Upper lobe of left lung (tissue), 6 donors: ENCODE measurements around the gene SSX2. TPM values are rescaled to one million over a fixed set of nuclear protein-coding genes. Genes with fewer than 3 reads are reported as not detected.
"Not testable (repeated sequence)": the region's sequence is repeated elsewhere in the genome, so short reads cannot be mapped to it uniquely, and the experiment has no call there.

Source experiments
- ATAC-seq, 2 donors: fragments of 200-7000 bp; cut with Tn5 transposase; one replicate each; pipeline ENCODE4 v1.9.1; 2022; ENCODE audit warnings: mild to moderate bottlenecking in 2 of 2, moderate library complexity in 2 of 2; ENCODE audit not compliant: low FRiP score in 2 of 2
- DNase-seq, 2 donors: peaks; one replicate each; pipeline ENCODE4 v3.0.0-alpha.2; 2019 to 2020
- H3K27ac ChIP-seq, 4 donors: fragments of 200-600 bp; sonication (generic); one replicate each; pipeline ENCODE4 v1.5.1; 2016 to 2019
- H3K27me3 ChIP-seq, 4 donors: fragments of 200-600 bp; sonication (generic); one replicate each; pipeline ENCODE4 v1.5.1; 2017 to 2019
- H3K36me3 ChIP-seq, 4 donors: fragments of 200-600 bp; sonication (generic); one replicate each; pipeline ENCODE4 v1.5.1; 2016 to 2019
- H3K4me1 ChIP-seq, 4 donors: fragments of 200-600 bp; sonication (generic); one replicate each; pipeline ENCODE4 v1.5.1; 2018 to 2019
- H3K4me3 ChIP-seq, 4 donors: fragments of 200-600 bp; sonication (generic); one replicate each; pipeline ENCODE4 v1.5.1; 2017 to 2019; ENCODE audit warnings: mild to moderate bottlenecking in 2 of 4, moderate library complexity in 1 of 4
- H3K9me3 ChIP-seq, 4 donors: fragments of 200-600 bp; sonication (generic); one replicate each; pipeline ENCODE4 v1.5.1; 2018 to 2019
- WGBS, 2 donors: methylation state at CpG; one replicate each; pipeline ENCODE4 v1.1.5; 2017 to 2018; 5-methylcytosine and 5-hydroxymethylcytosine counted together
- small RNA-seq, 4 donors: library from RNA; depleted of rRNA; stranded (forward); fragments of <200 nt; gene quantifications; one replicate each; pipeline ENCODE3, GENCODE V24; 2016
- total RNA-seq, 6 donors: library from RNA; depleted of rRNA in 4 of 6; stranded (reverse); fragments of >200 nt in 4 of 6; gene quantifications; one replicate each; pipeline versions ENCODE4 v1.1.0 to v1.2.1, GENCODE V29; 2016 to 2021
- donor health status: DM: no; HTN: no; CAD: no; lungs with moderate emphysema.
- donor health status: DM: no; HTN: yes; CAD: no; lungs with severe emphysema.

Gene SSX2, protein sequence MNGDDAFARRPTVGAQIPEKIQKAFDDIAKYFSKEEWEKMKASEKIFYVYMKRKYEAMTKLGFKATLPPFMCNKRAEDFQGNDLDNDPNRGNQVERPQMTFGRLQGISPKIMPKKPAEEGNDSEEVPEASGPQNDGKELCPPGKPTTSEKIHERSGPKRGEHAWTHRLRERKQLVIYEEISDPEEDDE
- total RNA-seq, result not detected

DNA sequence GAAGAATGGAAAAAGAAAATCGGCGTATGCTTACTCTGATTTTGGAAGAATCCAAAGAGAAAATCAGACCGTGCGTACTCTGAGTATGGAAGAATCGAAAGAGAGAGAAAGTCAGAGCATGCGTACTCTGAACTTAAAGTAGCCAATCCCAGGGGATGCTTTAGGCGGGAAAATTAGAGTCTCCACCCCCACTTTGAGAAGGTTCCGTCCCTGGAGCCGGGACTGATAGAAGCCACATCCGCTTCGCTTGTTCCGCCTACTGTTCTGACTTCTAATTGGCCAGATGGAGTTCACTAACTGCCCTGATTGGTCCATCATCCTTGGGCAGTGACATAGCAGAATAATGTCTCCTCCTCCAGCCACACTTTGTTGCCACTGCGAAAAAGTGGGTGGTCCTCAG is at the start of gene SSX2:
Gene SSX2, minus strand, starts transcription at position 101 of the 400 bp plus-strand sequence. CDS start 1,429 bp downstream, outside the sequence.
- not testable (repeated sequence) for H3K27me3 ChIP-seq, DNase-seq, H3K4me3 ChIP-seq, H3K9me3 ChIP-seq, ATAC-seq, H3K36me3 ChIP-seq, H3K4me1 ChIP-seq, H3K27ac ChIP-seq
- no CpG with 5 or more reads among the region's 13 CpGs for WGBS, 2 donors

DNA sequence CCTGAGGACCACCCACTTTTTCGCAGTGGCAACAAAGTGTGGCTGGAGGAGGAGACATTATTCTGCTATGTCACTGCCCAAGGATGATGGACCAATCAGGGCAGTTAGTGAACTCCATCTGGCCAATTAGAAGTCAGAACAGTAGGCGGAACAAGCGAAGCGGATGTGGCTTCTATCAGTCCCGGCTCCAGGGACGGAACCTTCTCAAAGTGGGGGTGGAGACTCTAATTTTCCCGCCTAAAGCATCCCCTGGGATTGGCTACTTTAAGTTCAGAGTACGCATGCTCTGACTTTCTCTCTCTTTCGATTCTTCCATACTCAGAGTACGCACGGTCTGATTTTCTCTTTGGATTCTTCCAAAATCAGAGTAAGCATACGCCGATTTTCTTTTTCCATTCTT is 44.0 kb upstream of the SSX2 start, which contains the start of gene SSX2B:
Gene SSX2B, plus strand, starts transcription at position 301 of the 400 bp plus-strand sequence. CDS start 1,429 bp downstream, outside the sequence.
- WGBS, 2 donors, result no CpG with 5 or more reads among the region's 13 CpGs

DNA sequence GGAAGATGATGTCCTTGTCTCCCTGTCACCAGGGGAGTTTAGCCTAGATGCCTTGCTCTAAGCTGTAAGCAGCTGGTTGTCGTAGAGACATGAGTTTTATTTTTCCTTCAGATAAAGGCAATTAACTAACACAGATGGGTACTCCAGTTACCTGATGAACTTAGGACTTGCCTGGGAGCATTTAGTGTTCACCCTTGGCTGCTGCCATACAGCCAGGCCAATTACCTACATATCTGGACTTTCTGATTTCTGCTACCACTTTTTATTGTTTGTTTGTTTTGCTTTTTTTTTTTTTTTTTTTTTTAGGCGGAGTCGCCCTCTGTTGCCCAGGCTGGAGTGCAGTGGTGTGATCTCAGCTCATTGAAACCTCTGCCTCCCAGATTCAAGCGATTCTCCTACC is 14.9 kb downstream of the SSX2 start:
- H3K9me3 ChIP-seq, H3K27me3 ChIP-seq, H3K27ac ChIP-seq, H3K4me3 ChIP-seq, H3K4me1 ChIP-seq, DNase-seq, H3K36me3 ChIP-seq, ATAC-seq: not testable (repeated sequence)
- WGBS, 2 donors, result 75% methylated on average over 2 of the region's 4 CpGs; no CpG with 5 or more reads in 1 of the 2 donors

More for the DNA sequence above, 44.0 kb upstream of the SSX2 start, which contains the start of gene SSX2B:
- H3K9me3 ChIP-seq, H3K4me3 ChIP-seq, H3K27me3 ChIP-seq, H3K36me3 ChIP-seq, H3K4me1 ChIP-seq, ATAC-seq, H3K27ac ChIP-seq, DNase-seq: not testable (repeated sequence)

GRCh38 chrX:52662218-52662617 is 44.8 kb downstream of the SSX2 start:
- ATAC-seq, H3K27me3 ChIP-seq, H3K4me1 ChIP-seq, H3K4me3 ChIP-seq, H3K27ac ChIP-seq, DNase-seq, H3K36me3 ChIP-seq, H3K9me3 ChIP-seq: not testable (repeated sequence)
- WGBS, 2 donors, result 88 to 100% methylated on average over 1 to 2 of the region's 2 CpGs

DNA sequence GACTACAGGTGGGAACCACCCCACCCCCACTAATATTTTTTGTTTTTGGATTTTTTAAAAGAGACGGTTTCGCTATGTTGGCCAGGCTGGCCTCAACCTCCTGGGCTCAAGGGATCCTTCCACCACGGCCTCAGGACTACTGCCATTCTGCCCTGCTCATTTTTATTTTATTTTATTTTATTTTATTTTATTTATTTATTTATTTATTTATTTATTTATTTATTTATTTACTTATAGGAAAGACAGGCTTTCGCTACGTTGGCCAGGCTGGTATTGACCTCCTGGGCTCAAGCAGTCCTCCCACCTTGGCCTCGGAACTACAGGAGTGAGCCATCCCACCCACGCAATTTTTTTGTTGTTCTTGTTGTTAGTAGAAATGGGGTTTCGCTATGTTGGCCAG is 51.5 kb downstream of the SSX2 start:
- not testable (repeated sequence) for DNase-seq, H3K27ac ChIP-seq, ATAC-seq, H3K4me3 ChIP-seq, H3K36me3 ChIP-seq, H3K4me1 ChIP-seq, H3K27me3 ChIP-seq, H3K9me3 ChIP-seq
- WGBS, 2 donors, result 89 to 92% methylated on average over 8 of the region's 8 CpGs

DNA sequence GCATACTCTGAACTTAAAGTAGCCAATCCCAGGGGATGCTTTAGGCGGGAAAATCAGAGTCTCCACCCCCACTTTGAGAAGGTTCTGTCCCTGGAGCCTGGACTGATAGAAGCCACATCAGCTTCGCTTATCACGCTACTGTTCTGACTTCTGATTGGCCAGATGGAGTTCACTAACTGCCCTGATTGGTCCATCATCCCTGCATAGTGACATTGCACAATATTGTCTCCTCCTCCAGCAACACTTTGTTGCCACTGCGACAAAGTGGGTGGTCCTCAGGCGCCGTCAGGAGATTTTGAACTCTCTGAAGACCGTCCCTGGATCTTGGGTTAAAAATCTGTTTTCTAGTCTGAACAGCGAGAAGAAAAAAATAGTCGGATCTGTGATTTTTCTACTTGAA is 52.2 kb downstream of the SSX2 start, which contains the start of gene SSX7:
Gene SSX7, minus strand, starts transcription at position 101 of the 400 bp plus-strand sequence. CDS start 1,428 bp downstream, outside the sequence.
- H3K4me3 ChIP-seq, H3K4me1 ChIP-seq, H3K27ac ChIP-seq, H3K36me3 ChIP-seq, DNase-seq, H3K9me3 ChIP-seq, ATAC-seq, H3K27me3 ChIP-seq: not testable (repeated sequence)
- 86 to 89% methylated on average over 9 of the region's 9 CpGs for WGBS, 2 donors

- H3K4me1 ChIP-seq, DNase-seq, H3K9me3 ChIP-seq, H3K27me3 ChIP-seq, ATAC-seq, H3K4me3 ChIP-seq, H3K27ac ChIP-seq, H3K36me3 ChIP-seq: not testable (repeated sequence)
- WGBS, 2 donors, result 58 to 63% methylated on average over 1 to 3 of the region's 3 CpGs
These were observed 56.3 kb downstream of the SSX2 start for GRCh38 chrX:52650676-52651075.

GRCh38 chrX:52648956-52649355 is 58.0 kb downstream of the SSX2 start:
- not testable (repeated sequence) for ATAC-seq, H3K4me1 ChIP-seq, H3K27me3 ChIP-seq, DNase-seq, H3K4me3 ChIP-seq, H3K36me3 ChIP-seq, H3K9me3 ChIP-seq, H3K27ac ChIP-seq
- WGBS, 2 donors, result 83 to 91% methylated on average over 7 of the region's 7 CpGs

Small RNAs within 50 kb of the gene (small RNA-seq; reads per million reads assigned to genes)
- gene AC244505.3 (0 reads per million in 4 donors), gene AC244505.5 (0 reads per million in 4 donors), gene AL450023.3 (0 reads per million in 4 donors), gene RNA5SP504 (0 reads per million in 4 donors)

Other genes with a start within 250 kb of the SSX2 start
- 1 to 10 TPM in 1 of 6 donors, under 1 TPM in 1, not detected in 4; 0.54 to 2.1 TPM for gene XAGE1A, start 211.4 kb downstream of the SSX2 start, total RNA-seq
- 1 to 10 TPM in 2 of 6 donors, under 1 TPM in 1, not detected in 3; 0.54 to 3.2 (median 2.1) TPM for gene XAGE1B, start 190.1 kb downstream of the SSX2 start, total RNA-seq
- gene SSX7, start 52.3 kb downstream of the SSX2 start, total RNA-seq, result not detected
- gene SSX2B, start 44.1 kb upstream of the SSX2 start, total RNA-seq, result not detected
- not detected for gene SPANXN5, start 90.2 kb upstream of the SSX2 start, total RNA-seq
- not detected for gene XAGE5, start 104.1 kb upstream of the SSX2 start, total RNA-seq
- gene XAGE3, start 160.9 kb upstream of the SSX2 start, total RNA-seq, result not detected
- gene FAM156B, start 190.2 kb upstream of the SSX2 start, total RNA-seq, result 100 to 1,000 TPM in 2 of 6 donors, 10 to 100 TPM in 4; 14.1 to 216 (median 17.2) TPM